Activated CD4-positive, alpha-beta memory T cell treated with anti-CD3 and anti-CD28 coated beads for 36 hours (primary cell): ENCODE results near the gene DNAJC3. TPM values are rescaled to one million over a fixed set of nuclear protein-coding genes. Genes with fewer than 3 reads are reported as not detected.

Experiments used
- CTCF ChIA-PET: fragments of 350-600 bp; sonication (Branson Sonifier 250); formaldehyde crosslinking; loops from one replicate; lab custom pipeline; 2021; ENCODE audit warnings: antibody characterized with exemption, inconsistent platforms; lab: Charles Lee
- POLR2A ChIA-PET: fragments of 350-600 bp; sonication (Branson Sonifier 250); formaldehyde crosslinking; loops from one replicate; lab custom pipeline; 2021; ENCODE audit warnings: antibody characterized with exemption; lab: Charles Lee
- DNase-seq: peaks from one replicate; pipeline ENCODE4 v3.0.0-alpha.2; 2020
- H3K27ac Mint-ChIP-seq: one replicate; pipeline ENCODE4 v1.8.0; 2021; ENCODE audit warnings: mixed read lengths
- H3K27me3 Mint-ChIP-seq: one replicate; pipeline ENCODE4 v1.8.0; 2021; ENCODE audit warnings: mixed read lengths
- H3K36me3 Mint-ChIP-seq: one replicate; pipeline ENCODE4 v1.8.0; 2021; ENCODE audit warnings: mixed read lengths
- H3K4me1 Mint-ChIP-seq: one replicate; pipeline ENCODE4 v1.8.0; 2021; ENCODE audit warnings: low read depth, mixed read lengths
- H3K4me3 Mint-ChIP-seq: one replicate; pipeline ENCODE4 v1.8.0; 2021; ENCODE audit warnings: mild to moderate bottlenecking, mixed read lengths
- H3K9me3 Mint-ChIP-seq: one replicate; pipeline ENCODE4 v1.8.0; 2021; ENCODE audit warnings: mixed read lengths
- intact Hi-C: fragments of 100-400 bp; cut with micrococcal nuclease; formaldehyde crosslinking; loops from one replicate; pipeline ENCODE4 v1.15.1; 2023
- total RNA-seq, 2 experiments: library from RNA; stranded (reverse); gene quantifications; one replicate each; pipeline ENCODE4 v1.2.3, GENCODE V29; 2021

DNAJC3 gene, protein sequence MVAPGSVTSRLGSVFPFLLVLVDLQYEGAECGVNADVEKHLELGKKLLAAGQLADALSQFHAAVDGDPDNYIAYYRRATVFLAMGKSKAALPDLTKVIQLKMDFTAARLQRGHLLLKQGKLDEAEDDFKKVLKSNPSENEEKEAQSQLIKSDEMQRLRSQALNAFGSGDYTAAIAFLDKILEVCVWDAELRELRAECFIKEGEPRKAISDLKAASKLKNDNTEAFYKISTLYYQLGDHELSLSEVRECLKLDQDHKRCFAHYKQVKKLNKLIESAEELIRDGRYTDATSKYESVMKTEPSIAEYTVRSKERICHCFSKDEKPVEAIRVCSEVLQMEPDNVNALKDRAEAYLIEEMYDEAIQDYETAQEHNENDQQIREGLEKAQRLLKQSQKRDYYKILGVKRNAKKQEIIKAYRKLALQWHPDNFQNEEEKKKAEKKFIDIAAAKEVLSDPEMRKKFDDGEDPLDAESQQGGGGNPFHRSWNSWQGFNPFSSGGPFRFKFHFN
- 10 to 100 TPM; 19.2 to 20.1 TPM for total RNA-seq

DNA sequence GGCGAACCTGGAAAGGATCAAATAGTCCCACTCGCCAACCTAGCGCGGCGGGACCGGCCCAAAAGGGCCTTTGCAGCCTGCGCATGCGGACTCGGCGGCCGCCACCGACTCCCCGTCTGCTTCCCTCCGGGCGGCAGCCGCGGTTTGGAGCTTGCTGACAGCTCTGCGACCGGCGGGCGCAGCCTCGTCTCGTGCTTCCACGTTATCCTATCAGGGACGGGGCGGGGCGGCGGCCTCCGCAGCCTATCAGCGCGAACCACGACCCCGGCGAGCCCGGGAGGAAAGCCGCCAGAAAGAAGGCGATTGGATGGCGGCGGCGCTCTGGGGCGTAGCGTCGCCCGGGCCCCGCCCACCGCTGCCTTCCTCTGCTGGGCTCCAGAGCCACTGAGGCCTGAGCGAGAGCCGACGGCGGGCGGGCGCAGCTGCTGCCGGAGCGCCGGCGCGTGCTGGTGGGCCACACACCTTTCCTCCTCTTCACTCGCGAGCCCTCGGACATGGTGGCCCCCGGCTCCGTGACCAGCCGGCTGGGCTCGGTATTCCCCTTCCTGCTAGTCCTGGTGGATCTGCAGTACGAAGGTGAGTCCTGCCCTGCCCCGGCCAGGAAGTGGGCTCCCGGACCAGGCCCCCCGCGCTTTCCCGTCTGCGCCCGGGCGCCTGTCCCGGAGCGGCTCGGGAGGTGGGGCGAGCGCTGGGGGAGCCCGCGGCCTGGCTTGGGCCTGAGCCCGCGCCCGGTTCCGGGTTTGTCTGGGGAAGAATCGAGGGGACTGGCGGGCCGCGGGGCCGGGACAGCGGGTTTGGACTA, at the start of gene DNAJC3:
DNAJC3 (plus strand) TSS at position 378 of the 802 bp plus-strand sequence; CDS start at position 495, 117 bp downstream.
- POLR2A ChIA-PET: interaction anchor here (0.8 to 1.1 kb wide), 3 partner anchors 19 to 1756 kb away, joined by 3 read pairs; no protein-coding TSS in a partner anchor
- intact Hi-C loops: loop anchor here (2.0 to 10.0 kb wide), 5 partner anchors 40 to 1756 kb away; partner anchors contain the start of gene MBNL2
- Mint-ChIP-seq H3K4me1 (peaks cover 56% of the 10 kb centered on the region), H3K4me3 (peak within 1 kb of the TSS; percentile 94), H3K9me3 (peaks cover 6% of the 10 kb centered on the region), H3K27ac (peak within 1 kb of the TSS; percentile 82), H3K27me3 (no peaks in the 10 kb centered on the region), H3K36me3 (peaks cover 17% of the 10 kb centered on the region)
- peak; percentile 98 for DNase-seq
- CTCF ChIA-PET: interaction anchor here (0.6 to 1.2 kb wide), 4 partner anchors 16 to 198 kb away, joined by 3 to 4 read pairs (median 3); no protein-coding TSS in a partner anchor

DNA sequence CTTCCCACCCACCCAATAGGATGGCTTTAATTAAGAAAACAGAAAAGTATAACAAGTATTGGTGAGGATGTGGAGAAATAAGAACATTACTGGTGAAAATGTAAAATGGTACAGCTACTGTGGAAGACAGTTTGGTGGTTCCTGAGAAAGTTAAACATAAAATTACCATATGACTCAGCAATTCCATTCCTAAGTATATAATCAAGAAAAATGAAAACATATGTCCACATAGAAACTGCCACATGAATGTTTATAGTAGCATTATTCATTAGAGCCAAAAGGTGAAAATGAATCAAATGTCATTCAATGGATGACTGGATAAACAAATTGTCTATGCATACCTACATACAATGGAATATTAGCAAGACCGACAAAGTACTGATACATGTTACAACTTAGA, 49.3 kb upstream of the DNAJC3 start:
- Mint-ChIP-seq H3K36me3 (no peaks in the 10 kb centered on the region), H3K9me3 (no peaks in the 10 kb centered on the region), H3K4me3 (no peak overlapping the region), H3K27ac (no peak overlapping the region), H3K27me3 (peaks cover 19% of the 10 kb centered on the region), H3K4me1 (no peaks in the 10 kb centered on the region)
- DNase-seq: no peak
- POLR2A ChIA-PET: no interaction called here
- intact Hi-C loops: no loop called here
- CTCF ChIA-PET: interaction anchor here (1.5 kb wide), 1 partner anchor 206 kb away, joined by 8 read pairs; no protein-coding TSS in a partner anchor

- no peak for DNase-seq
- Mint-ChIP-seq H3K27ac (no peak overlapping the region), H3K27me3 (peaks cover 20% of the 10 kb centered on the region), H3K9me3 (no peaks in the 10 kb centered on the region), H3K4me3 (no peak overlapping the region), H3K4me1 (no peaks in the 10 kb centered on the region), H3K36me3 (no peaks in the 10 kb centered on the region)
- CTCF ChIA-PET: interaction anchor here (1.5 kb wide), 1 partner anchor 205 kb away, joined by 8 read pairs; no protein-coding TSS in a partner anchor
- POLR2A ChIA-PET: no interaction called here
- intact Hi-C loops: no loop called here
These were observed 48.5 kb upstream of the DNAJC3 start for GRCh38 chr13:95628488-95628887.

DNA sequence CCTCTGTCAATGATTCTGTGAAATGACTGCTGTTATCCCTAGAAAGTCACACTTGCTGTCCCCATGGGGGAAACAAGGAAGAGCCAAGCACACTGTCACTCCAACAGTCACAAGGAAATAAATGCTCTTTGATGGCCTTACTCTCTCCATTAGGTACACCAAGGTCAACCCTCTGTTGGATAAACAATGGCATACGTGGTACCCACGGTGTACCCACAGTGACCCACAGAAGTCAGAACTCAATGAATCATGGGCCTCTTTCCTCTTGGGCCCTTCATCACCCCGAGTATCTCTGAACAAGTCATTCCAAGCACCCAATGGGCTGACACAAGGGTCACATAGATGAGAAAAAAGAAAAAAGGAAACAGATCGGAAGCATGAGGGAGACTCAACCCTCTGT, 47.9 kb upstream of the DNAJC3 start:
- POLR2A ChIA-PET: no interaction called here
- intact Hi-C loops: no loop called here
- Mint-ChIP-seq H3K4me1 (no peaks in the 10 kb centered on the region), H3K36me3 (no peaks in the 10 kb centered on the region), H3K27ac (no peak overlapping the region), H3K27me3 (peaks cover 22% of the 10 kb centered on the region), H3K9me3 (no peaks in the 10 kb centered on the region), H3K4me3 (no peak overlapping the region)
- CTCF ChIA-PET: no interaction called here
- DNase-seq: no peak

DNA sequence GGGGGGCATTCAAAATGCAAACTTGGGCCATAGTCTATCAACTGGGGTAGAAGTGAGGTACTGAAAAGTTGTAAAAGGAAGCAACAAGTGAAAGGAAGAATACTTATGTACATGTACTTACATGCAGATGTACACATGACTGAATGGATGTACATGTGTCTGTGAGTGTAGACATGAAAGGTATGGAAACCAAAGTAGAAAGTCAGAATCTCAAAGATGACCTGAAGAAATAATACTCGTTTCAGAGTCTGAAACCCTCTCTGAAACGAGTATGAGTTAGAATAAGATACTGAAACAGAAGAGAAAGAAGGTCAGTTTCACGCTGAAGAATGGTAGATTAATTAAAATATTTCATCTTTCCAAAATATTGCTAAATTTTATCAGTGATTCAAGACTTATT, 46.3 kb upstream of the DNAJC3 start:
- Mint-ChIP-seq H3K27me3 (peaks cover 25% of the 10 kb centered on the region), H3K36me3 (no peaks in the 10 kb centered on the region), H3K4me1 (no peaks in the 10 kb centered on the region), H3K4me3 (no peak overlapping the region), H3K9me3 (no peaks in the 10 kb centered on the region), H3K27ac (no peak overlapping the region)
- intact Hi-C loops: no loop called here
- ChIA-PET CTCF (interaction anchor here (2.9 kb wide), 1 partner anchor 203 kb away, joined by 14 read pairs; no protein-coding TSS in a partner anchor), POLR2A (no interaction called here)
- no peak for DNase-seq

DNA sequence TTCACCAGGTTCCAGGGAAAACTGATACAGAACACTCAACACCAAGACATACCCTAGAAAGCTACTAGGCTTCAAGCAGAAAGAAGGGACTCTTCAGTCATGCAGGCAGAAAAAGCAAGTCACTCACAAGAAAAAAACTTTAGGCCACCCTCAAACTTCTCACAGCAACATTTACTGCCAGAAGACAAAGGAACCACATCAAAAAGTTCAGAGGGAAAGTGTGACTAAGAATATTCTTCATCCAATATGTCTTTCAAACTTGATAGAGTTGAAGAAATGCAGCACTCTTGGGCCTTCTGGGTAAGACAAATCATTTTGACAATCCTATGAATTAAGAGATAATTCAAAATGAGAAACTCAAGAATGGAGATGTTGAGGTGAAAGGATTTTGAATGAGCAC, 40.1 kb upstream of the DNAJC3 start:
- POLR2A ChIA-PET: no interaction called here
- DNase-seq: no peak
- peak overlapping the region; percentile 56 for H3K27ac Mint-ChIP-seq
- H3K27me3 Mint-ChIP-seq: peaks cover 30% of the 10 kb centered on the region
- H3K4me3 Mint-ChIP-seq: no peak overlapping the region
- intact Hi-C loops: loop anchor here (1.0 to 5.0 kb wide), 3 partner anchors 7 to 100 kb away; partner anchors contain the start of genes DNAJC3 and DZIP1
- peaks cover 10% of the 10 kb centered on the region for H3K4me1 Mint-ChIP-seq
- no peaks in the 10 kb centered on the region for H3K9me3 Mint-ChIP-seq
- no peaks in the 10 kb centered on the region for H3K36me3 Mint-ChIP-seq
- CTCF ChIA-PET: no interaction called here

DNA sequence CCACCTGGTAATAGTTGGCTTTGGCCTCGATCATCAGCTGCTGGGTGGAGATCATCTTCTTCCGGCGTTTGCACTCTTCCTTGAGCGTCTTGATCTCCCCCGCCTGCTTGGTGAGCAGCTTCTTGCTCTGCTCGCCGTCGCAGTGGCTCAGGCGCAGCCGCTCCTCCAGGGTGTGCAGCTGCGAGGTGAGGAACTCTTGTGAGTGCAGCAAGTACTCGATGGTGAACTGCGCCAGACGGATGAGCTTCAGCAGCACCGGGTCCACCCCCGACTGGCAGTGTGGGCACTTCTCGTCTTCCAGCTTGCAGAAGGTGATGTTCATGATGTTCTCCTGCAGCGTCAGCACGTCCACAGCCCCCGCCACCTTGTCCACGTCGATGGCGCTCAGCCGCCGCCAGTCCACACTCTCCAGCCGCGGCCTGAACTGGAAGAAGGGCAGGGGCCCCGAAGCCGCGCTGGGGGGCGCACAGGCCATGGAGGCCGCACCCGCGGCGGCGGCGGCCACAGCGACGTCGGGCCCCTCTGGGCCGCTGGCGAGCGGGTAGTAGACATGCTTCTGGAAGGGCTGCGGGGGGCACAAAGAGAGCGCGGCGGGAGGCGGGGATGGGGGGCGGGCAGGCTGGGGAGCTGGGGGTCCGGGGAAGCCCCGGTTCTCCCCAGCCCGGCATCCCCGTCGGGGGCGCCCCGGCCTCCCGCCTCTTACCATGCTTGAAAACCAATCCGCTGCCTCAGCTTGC, 35.5 kb upstream of the DNAJC3 start:
- CTCF ChIA-PET: no interaction called here

DNA sequence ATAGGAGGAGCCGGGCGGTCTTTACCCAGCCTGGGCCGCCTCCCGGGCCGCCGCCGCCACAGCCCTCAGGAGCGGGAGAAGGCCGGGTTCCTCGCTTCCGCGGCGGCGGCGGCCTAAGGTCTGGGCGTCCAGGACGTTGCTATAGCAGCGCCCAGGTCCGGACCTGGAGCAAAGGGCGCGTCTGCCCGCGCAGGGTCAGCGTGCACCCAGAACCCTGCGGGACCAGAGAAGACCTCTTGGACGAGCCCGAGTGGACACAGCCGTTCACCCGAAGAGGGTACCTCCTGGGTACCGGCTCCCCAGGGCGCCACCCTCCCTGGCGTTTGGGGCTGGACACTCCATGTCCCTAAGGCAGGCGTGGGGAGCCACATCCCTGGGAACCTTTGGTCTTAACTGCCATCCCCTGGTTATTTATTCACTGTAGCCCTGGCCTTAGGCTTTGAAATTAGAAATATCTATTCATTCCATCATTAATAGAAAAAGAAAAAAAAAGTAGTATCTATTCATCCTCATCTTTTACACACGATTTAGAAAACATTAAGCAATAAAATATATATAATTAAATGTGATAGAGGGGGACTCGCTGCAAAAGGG, 34.8 kb upstream of the DNAJC3 start:
- Mint-ChIP-seq H3K4me3 (no peak overlapping the region), H3K4me1 (peaks cover 7% of the 10 kb centered on the region), H3K27ac (no peak overlapping the region), H3K27me3 (peaks cover 33% of the 10 kb centered on the region), H3K9me3 (no peaks in the 10 kb centered on the region), H3K36me3 (no peaks in the 10 kb centered on the region)
- no peak for DNase-seq
- intact Hi-C loops: no loop called here
- CTCF ChIA-PET: no interaction called here
- POLR2A ChIA-PET: no interaction called here

More for the DNA sequence above, 35.5 kb upstream of the DNAJC3 start:
- no peak overlapping the region for H3K27ac Mint-ChIP-seq
- H3K36me3 Mint-ChIP-seq: no peaks in the 10 kb centered on the region
- H3K4me3 Mint-ChIP-seq: no peak overlapping the region
- no peak for DNase-seq
- peaks cover 13% of the 10 kb centered on the region for H3K4me1 Mint-ChIP-seq
- peaks cover 33% of the 10 kb centered on the region for H3K27me3 Mint-ChIP-seq
- POLR2A ChIA-PET: no interaction called here
- intact Hi-C loops: no loop called here
- no peaks in the 10 kb centered on the region for H3K9me3 Mint-ChIP-seq

DNA sequence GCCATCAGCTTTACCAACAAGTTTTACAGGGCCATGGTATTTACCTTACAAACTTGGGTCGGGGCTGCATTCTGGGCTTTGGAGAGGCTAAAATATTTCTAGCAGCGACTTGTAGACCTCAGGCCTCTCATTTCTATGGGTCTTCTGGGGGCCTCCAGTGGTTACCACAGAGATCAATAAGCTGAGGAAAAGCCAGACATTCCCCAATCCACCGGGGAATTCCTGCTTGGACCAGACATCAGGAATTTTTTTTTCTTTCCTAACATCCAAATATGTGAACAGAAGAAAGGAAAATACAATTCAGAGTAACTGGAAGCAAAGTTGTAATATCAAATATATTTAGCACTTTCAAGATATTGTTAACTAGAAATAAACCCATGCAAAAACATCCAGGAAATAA, 33.9 kb upstream of the DNAJC3 start:
- no peaks in the 10 kb centered on the region for H3K9me3 Mint-ChIP-seq
- POLR2A ChIA-PET: no interaction called here
- no peak overlapping the region for H3K27ac Mint-ChIP-seq
- H3K4me1 Mint-ChIP-seq: peaks cover 6% of the 10 kb centered on the region
- CTCF ChIA-PET: interaction anchor here (1.2 kb wide), 1 partner anchor 21 kb away, joined by 3 read pairs; no protein-coding TSS in a partner anchor
- H3K27me3 Mint-ChIP-seq: peaks cover 36% of the 10 kb centered on the region
- no peak for DNase-seq
- H3K4me3 Mint-ChIP-seq: no peak overlapping the region
- no peaks in the 10 kb centered on the region for H3K36me3 Mint-ChIP-seq
- intact Hi-C loops: no loop called here

GRCh38 chr13:95643571-95643935, 33.4 kb upstream of the DNAJC3 start:
- no peaks in the 10 kb centered on the region for H3K9me3 Mint-ChIP-seq
- H3K36me3 Mint-ChIP-seq: no peaks in the 10 kb centered on the region
- H3K27me3 Mint-ChIP-seq: peaks cover 36% of the 10 kb centered on the region
- no peak overlapping the region for H3K4me3 Mint-ChIP-seq
- peaks cover 6% of the 10 kb centered on the region for H3K4me1 Mint-ChIP-seq
- ChIA-PET POLR2A (no interaction called here), CTCF (interaction anchor here (1.2 kb wide), 1 partner anchor 22 kb away, joined by 3 read pairs; no protein-coding TSS in a partner anchor)
- DNase-seq: no peak
- intact Hi-C loops: no loop called here
- no peak overlapping the region for H3K27ac Mint-ChIP-seq

- Mint-ChIP-seq H3K36me3 (no peaks in the 10 kb centered on the region), H3K27ac (no peak overlapping the region), H3K4me1 (peaks cover 6% of the 10 kb centered on the region), H3K27me3 (peaks cover 33% of the 10 kb centered on the region), H3K4me3 (peak overlapping the region; percentile 39), H3K9me3 (no peaks in the 10 kb centered on the region)
- ChIA-PET POLR2A (no interaction called here), CTCF (no interaction called here)
- intact Hi-C loops: loop anchor here (1.0 kb wide), 1 partner anchor 8 kb away; no protein-coding TSS in a partner anchor
- DNase-seq: peak; percentile 9
These were observed 32.9 kb upstream of the DNAJC3 start for GRCh38 chr13:95643936-95644598.
